ENCODE data around the gene PUDP.
"Not testable (repeated sequence)": the region's sequence is repeated elsewhere in the genome, so short reads cannot be mapped to it uniquely, and the experiment has no call there.

DNA sequence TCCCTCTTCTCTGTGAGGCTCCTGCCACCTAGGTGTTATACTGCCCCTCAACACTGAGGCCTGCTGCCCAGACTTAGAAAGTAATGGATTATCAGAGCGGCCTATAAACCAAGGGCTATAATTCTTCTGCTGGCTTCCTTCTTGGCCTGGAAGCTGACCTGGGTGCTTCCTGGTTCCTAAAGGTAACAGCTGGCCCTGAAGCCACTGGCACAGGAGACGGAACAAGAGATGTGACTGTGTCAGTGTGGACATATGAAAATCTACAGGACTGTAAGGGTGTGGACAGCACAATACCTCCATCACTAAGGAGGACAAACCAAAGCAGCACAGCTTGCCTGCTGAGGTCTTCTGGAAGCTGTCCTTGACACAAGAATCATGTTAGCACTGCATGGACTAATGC lies 52.3 kb downstream of the PUDP start:
- TF ChIP-seq POLR2A (IDR thresholded peaks at IDR 0.05); POLR2AphosphoS5 (IDR thresholded peaks at IDR 0.05; ENCODE audit: insufficient read depth in 1 of 2, low read depth in 1 of 2): not testable (repeated sequence)
- TF ChIP-seq, protein P1, sequence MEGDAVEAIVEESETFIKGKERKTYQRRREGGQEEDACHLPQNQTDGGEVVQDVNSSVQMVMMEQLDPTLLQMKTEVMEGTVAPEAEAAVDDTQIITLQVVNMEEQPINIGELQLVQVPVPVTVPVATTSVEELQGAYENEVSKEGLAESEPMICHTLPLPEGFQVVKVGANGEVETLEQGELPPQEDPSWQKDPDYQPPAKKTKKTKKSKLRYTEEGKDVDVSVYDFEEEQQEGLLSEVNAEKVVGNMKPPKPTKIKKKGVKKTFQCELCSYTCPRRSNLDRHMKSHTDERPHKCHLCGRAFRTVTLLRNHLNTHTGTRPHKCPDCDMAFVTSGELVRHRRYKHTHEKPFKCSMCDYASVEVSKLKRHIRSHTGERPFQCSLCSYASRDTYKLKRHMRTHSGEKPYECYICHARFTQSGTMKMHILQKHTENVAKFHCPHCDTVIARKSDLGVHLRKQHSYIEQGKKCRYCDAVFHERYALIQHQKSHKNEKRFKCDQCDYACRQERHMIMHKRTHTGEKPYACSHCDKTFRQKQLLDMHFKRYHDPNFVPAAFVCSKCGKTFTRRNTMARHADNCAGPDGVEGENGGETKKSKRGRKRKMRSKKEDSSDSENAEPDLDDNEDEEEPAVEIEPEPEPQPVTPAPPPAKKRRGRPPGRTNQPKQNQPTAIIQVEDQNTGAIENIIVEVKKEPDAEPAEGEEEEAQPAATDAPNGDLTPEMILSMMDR (IDR thresholded peaks at IDR 0.05): not testable (repeated sequence)
